GM13977 (cell line): Measurements from ENCODE around the gene CUX1.
"Not testable (repeated sequence)": the region's sequence is repeated elsewhere in the genome, so short reads cannot be mapped to it uniquely, and the experiment has no call there.

Experiments
- DNase-seq: peaks from one replicate; pipeline ENCODE4 v3.0.0; 2012; ENCODE audit warnings: low spot score
- CTCF ChIP-seq: IDR thresholded peaks from 2 replicates; pipeline ENCODE4 v1.5.1; 2012; ENCODE audit warnings: mild to moderate bottlenecking, control low read depth; ENCODE audit not compliant: insufficient read depth; ENCODE audit errors: extremely low read depth, missing control alignments
- in situ Hi-C: fragments of 300-500 bp; cut with MboI; formaldehyde crosslinking; loops from one replicate; pipeline ENCODE4 v1.12.0; 2022; ENCODE audit warnings: low sequenced_read_pairs, low pct_unique_long_range_greater_than_20kb, mixed read lengths, inconsistent platforms; ENCODE audit not compliant: unreplicated experiment

The CUX1 gene

GRCh38 chr7:101845974-101846373 lies 28.5 kb downstream of the CUX1 start:
- TF ChIP-seq CTCF = no peak

DNA sequence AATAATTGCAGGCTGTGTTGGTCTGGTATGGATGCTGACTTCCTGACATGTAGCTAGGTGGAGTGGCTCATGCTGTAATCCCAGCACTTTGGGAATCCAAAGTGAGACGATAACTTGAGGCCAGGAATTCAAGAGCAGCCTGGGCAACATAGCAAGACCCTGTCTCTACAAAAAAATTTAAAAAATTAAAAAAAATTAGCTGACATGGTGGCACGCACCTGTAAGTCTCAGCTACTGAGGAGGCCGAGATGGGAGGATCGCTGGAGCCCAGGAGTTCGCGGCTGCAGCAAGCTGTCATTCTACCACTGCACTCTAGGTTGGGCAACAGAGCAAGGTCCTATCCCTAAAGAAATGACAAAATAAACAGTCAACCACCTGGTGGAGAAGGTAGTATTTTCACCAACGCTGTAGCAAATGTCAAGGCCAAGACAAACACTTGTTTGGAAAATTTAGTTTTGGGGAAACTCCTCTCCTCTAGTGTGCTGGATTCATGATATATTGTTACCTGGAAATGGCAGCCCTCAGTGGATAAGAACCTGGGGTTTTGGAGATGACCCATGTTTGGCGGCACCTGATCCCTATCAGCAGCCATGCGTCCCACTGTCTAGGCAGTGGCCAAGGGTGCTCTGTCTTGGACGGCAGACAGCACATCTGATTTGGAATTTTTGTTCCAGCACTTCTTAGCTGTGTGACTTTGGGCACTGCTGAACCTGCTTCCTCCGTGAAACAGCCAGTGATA lies 29.5 kb downstream of the CUX1 start:
- TF ChIP-seq CTCF = no peak
- in situ Hi-C loops = no loop called here
- no peak for DNase-seq

More at GRCh38 chr7:101845974-101846373, 28.5 kb downstream of the CUX1 start:
- in situ Hi-C loops = no loop called here
- no peak for DNase-seq

DNA sequence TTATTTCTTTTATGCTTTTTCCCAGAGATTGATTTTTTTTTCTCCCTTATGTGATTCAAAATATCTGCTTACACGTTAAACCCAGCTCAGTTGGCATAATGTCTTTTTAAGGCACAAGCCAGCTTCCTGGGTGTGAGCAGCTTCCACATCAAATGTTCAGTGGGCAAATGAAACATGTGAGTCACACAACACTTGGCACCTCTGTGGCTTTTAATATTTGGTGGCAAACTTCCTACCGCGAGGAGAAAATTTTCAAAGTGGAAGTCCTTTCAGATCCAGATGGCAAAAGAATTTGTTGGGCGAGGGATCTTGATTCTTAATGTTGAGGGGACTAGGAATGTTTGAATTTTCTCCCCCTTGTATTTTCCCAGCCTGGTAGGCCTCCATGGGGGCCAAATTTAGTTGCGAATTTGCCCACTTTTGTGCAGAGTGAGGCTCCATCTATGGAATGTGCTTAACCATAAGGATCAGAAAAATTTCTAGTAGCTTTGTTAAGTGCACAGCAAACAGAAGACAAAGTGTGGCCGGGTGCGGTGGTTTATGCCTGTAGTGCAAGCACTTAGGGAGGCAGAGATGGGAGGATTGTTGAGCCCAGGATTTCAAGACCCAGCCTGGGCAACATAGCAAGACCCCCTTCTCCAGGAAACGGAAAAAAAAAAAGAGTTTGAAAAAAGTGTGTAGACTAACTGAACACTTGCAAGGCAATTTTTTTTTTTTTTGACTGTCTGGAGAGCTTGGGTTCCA lies 31.0 kb downstream of the CUX1 start:
- no peak for DNase-seq
- in situ Hi-C loops = no loop called here
- TF ChIP-seq CTCF = no peak

- DNase-seq, in situ Hi-C loops: not testable (repeated sequence)
These were observed 31.9 kb downstream of the CUX1 start for GRCh38 chr7:101849314-101849713.

DNA sequence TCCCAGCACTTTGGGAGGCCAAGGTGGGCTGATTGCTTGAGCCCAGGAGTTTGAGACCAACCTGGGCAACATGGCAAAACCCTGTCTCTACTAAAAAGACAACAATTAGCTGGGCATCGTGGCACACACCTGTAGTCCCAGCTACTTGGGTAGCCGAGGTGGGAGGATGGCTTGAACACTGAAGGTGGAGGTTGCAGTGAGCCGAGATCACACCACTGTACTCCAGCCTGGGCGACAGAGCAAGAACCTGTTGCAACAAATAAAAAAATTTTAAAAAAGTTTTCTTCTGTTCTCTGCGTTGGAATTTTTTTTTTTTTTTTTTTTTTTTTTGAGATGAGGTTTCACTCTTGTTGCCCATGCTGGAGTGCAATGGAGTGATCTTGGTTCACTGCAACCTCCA lies 34.9 kb downstream of the CUX1 start:
- DNase-seq, in situ Hi-C loops: not testable (repeated sequence)

DNA sequence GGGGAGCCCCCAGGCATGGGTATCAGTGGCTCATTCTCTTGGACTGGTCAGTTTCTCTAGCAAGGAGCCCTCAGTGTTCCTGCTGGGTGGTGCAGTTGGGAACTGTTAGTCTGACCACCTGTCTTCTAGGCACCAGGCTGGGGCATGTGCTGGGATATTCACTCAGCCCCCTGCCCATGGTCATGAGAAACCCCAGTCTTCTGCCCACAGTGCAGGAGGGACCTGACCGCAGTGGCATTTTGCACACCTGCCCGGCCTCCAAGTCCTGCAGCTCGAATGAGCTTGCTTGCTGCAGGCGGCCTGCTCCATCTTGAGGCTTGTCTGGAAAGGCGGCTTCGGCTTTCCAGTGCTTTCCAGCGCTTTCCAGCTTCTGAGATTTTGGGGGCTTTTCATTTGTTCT lies 36.3 kb downstream of the CUX1 start:
- no peak for TF ChIP-seq CTCF
- in situ Hi-C loops = no loop called here
- DNase-seq = no peak

- no peak for TF ChIP-seq CTCF
- no peak for DNase-seq
- in situ Hi-C loops = no loop called here
These were observed 36.8 kb downstream of the CUX1 start for GRCh38 chr7:101854084-101854865.
